ENCODE measurements around the gene GORASP1. TPM values are rescaled to one million over a fixed set of nuclear protein-coding genes. Genes with fewer than 3 reads are reported as not detected.

GORASP1 gene
- total RNA-seq, 4 donors from 2014 or later: 45.8 to 72.9 (median 61.9) TPM

DNA sequence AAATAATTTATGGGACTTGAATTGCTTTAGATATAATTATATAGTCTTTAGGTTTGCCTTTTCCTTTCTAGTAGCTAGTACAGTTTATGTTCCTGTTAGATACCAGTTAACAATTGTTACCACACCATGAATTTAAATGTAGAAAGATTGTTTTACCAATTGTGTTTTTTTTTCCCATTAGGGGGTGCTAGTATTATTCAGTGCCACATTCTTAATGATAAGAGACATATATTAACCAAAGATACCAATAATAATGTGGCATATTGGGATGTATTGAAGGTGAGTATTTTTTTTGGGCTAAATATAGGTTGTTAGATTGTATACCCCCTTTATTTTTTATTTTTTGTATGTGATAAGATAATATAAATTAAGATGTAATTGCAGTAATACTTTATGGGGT is 27.9 kb downstream of the GORASP1 start:
- Histone ChIP-seq H3K36me3 (peaks cover 2 to 88% (median 15%) of the 10 kb centered on the region in 3 donors), H3K9me3 (no peaks in the 10 kb centered on the region), H3K4me1 (no peaks in the 10 kb centered on the region), H3K27me3 (no peaks in the 10 kb centered on the region), H3K4me3 (no peak overlapping the region), H3K27ac (no peak overlapping the region)
- TF ChIP-seq EP300 (IDR thresholded peaks at IDR 0.05) (no peak), POLR2A (IDR thresholded peaks at IDR 0.05) (no peak), CTCF (IDR thresholded peaks at IDR 0.05) (no peak)
- DNase-seq (ENCODE audit: low spot score in 2 of 2): no peak

DNA sequence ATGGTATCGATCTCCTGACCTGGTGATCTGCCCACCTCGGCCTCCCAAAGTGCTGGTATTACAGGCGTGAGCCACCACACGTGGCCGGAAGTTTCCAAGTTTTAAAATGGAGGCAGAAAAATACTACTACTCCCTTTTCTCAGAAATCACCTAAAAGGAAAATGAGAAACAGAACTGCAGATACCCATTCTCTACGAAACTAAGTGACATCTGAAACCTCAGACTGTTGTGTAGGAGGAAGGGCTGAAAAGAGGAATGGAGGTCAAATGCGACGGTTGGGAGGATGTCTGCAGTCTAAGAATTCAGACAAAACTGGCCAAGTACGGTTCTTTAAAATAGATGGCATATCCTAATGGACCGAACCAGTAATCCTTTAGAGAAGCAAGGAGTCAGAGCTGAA is 31.5 kb downstream of the GORASP1 start:
- Histone ChIP-seq H3K27ac (no peak overlapping the region), H3K36me3 (peaks cover 2 to 96% (median 15%) of the 10 kb centered on the region in 3 donors), H3K27me3 (no peaks in the 10 kb centered on the region), H3K9me3 (no peaks in the 10 kb centered on the region), H3K4me1 (no peaks in the 10 kb centered on the region), H3K4me3 (no peak overlapping the region)
- DNase-seq (ENCODE audit: low spot score in 2 of 2): no peak
- WGBS, 2 donors: 94 to 95% methylated on average over 10 of the region's 10 CpGs
- TF ChIP-seq POLR2A (IDR thresholded peaks at IDR 0.05): no peak
- no peak for TF ChIP-seq EP300 (IDR thresholded peaks at IDR 0.05)
- no peak for TF ChIP-seq CTCF (IDR thresholded peaks at IDR 0.05)

DNA sequence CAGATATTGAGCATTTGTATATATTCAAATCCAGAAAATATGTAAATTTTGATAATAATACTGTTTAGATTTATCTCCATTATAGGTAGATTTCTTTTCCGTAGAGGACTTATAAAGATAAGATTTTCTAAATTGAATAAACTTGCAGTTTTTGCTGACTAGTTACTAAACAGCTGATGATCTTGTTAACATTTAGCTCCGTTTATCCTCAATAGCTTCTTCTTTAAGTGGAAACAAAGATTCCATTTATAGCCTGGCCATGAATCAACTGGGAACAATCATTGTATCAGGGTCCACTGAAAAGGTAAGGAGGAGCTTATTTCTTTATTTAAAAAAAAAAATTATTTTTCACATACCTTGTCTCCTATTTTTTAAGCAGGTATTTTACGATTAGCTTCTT is 38.9 kb downstream of the GORASP1 start:
- H3K4me1 ChIP-seq: peaks cover 0 to 6% (median 0%) of the 10 kb centered on the region in 4 donors
- peaks cover 0 to 87% (median 5%) of the 10 kb centered on the region in 3 donors for H3K36me3 ChIP-seq
- no peak for DNase-seq (ENCODE audit: low spot score in 2 of 2)
- no peak overlapping the region for H3K4me3 ChIP-seq
- H3K27me3 ChIP-seq: no peaks in the 10 kb centered on the region
- 59 to 60% methylated on average over 3 of the region's 3 CpGs for WGBS, 2 donors
- H3K9me3 ChIP-seq: no peaks in the 10 kb centered on the region
- TF ChIP-seq POLR2A (IDR thresholded peaks at IDR 0.05): no peak
- no peak for TF ChIP-seq EP300 (IDR thresholded peaks at IDR 0.05)
- no peak for TF ChIP-seq CTCF (IDR thresholded peaks at IDR 0.05)
- H3K27ac ChIP-seq: no peak overlapping the region

GRCh38 chr3:39067286-39067685 is 40.1 kb downstream of the GORASP1 start:
- 49 to 54% methylated on average over 1 of the region's 1 CpG for WGBS, 2 donors
- no peak overlapping the region for H3K4me3 ChIP-seq
- H3K9me3 ChIP-seq: no peaks in the 10 kb centered on the region
- H3K27me3 ChIP-seq: no peaks in the 10 kb centered on the region
- peaks cover 0 to 6% (median 0%) of the 10 kb centered on the region in 4 donors for H3K4me1 ChIP-seq
- TF ChIP-seq POLR2A (IDR thresholded peaks at IDR 0.05) (no peak), CTCF (IDR thresholded peaks at IDR 0.05) (no peak), EP300 (IDR thresholded peaks at IDR 0.05) (no peak)
- no peak overlapping the region for H3K27ac ChIP-seq
- peaks cover 0 to 75% (median 5%) of the 10 kb centered on the region in 3 donors for H3K36me3 ChIP-seq
- no peak for DNase-seq (ENCODE audit: low spot score in 2 of 2)

DNA sequence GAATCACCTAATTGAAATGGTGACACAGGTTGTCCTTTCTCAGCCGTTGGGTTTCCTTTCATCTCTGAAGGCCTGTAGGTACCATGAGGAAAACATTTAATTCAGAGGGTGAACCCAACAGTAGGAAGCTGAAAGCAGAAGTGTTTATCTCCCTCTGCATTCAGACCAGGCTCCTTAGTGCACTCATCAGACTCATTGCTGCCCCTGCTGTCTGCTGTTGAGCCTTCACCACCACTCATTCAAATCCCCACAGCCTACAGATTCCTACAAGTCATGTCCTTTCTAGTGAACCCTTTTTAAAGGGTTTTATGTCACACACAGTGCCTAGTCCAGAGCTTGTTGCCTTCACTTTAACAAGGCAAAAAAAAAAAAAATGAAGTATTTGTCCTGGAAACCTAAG is 42.2 kb downstream of the GORASP1 start:
- 17 to 24% methylated on average over 1 of the region's 1 CpG for WGBS, 2 donors
- Histone ChIP-seq H3K36me3 (peaks cover 0 to 54% (median 5%) of the 10 kb centered on the region in 3 donors), H3K27ac (no peak overlapping the region)

More for the DNA sequence above, 42.2 kb downstream of the GORASP1 start:
- Histone ChIP-seq H3K9me3 (no peaks in the 10 kb centered on the region), H3K4me1 (peaks cover 0 to 6% (median 0%) of the 10 kb centered on the region in 4 donors), H3K4me3 (no peak overlapping the region), H3K27me3 (no peaks in the 10 kb centered on the region)
- TF ChIP-seq EP300 (IDR thresholded peaks at IDR 0.05): no peak
- peak in 2 of 5 experiments; percentile 8 to 15 for TF ChIP-seq CTCF (IDR thresholded peaks at IDR 0.05)
- TF ChIP-seq POLR2A (IDR thresholded peaks at IDR 0.05): no peak
- no peak for DNase-seq (ENCODE audit: low spot score in 2 of 2)

Measured in tibial nerve (tissue), 4 donors.